Measurements from ENCODE around the gene NEDD8. TPM values are rescaled to one million over a fixed set of nuclear protein-coding genes. Genes with fewer than 3 reads are reported as not detected.

The NEDD8 gene
- total RNA-seq, 2 donors from 2014 or later: 28.7 to 77.6 TPM

DNA sequence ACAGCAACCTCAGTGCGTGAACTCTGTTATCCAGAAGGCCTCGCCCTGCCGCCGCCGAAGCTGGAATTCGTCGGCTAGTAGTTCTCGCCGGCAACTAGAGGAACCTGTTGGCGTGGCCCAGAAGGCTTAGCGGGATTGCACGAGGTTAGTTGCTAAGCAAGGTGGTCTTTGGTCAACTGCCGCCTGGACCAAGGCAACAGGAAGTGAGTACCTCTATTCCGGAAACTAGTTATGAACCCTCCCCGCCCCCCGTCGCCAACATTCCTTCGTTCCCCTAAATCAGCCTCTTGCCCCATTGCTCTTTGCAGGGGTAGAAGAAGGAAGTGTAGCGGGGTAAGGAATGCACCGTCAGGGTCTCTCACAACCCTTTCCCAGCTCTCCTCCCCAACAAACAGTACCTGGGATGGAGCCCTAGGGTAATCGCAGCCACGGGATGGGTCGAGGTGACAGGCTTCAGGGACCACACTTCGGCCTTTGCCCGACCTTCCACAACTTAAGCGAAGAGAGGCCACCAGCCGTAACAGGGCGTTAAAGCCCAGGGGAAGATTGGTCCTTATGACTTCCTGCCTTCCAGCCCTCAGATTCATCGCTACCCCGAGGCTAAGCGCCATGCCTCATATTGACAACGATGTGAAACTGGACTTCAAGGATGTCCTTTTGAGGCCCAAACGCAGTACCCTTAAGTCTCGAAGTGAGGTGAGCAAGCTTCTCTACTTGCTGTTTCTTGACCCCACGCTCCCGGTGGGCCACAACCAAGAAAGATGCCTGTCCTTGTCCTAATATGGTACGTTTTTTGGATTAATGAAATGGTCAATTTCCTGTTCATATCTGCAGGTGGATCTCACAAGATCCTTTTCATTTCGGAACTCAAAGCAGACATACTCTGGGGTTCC is 724 bp upstream of the NEDD8 start, which contains the start of gene GMPR2:
Gene GMPR2, plus strand, starts transcription at position 285 of the 893 bp plus-strand sequence. Its CDS starts 325 bp downstream, at position 610.
- Histone ChIP-seq H3K27ac (peak within 1 kb of the TSS; percentile 77 to 94 (median 84)), H3K4me1 (peaks cover 36% of the 10 kb centered on the region), H3K9me3 (no peaks in the 10 kb centered on the region), H3K4me3 (peak within 1 kb of the TSS; percentile 76 to 86), H3K36me3 (replicated peaks in 1 of 2; ENCODE audit: insufficient read depth in 1 of 2, low read depth in 2 of 2) (peaks cover 0 to 10% of the 10 kb centered on the region in 2 donors), H3K27me3 (no peaks in the 10 kb centered on the region)
- TF ChIP-seq, protein P1, sequence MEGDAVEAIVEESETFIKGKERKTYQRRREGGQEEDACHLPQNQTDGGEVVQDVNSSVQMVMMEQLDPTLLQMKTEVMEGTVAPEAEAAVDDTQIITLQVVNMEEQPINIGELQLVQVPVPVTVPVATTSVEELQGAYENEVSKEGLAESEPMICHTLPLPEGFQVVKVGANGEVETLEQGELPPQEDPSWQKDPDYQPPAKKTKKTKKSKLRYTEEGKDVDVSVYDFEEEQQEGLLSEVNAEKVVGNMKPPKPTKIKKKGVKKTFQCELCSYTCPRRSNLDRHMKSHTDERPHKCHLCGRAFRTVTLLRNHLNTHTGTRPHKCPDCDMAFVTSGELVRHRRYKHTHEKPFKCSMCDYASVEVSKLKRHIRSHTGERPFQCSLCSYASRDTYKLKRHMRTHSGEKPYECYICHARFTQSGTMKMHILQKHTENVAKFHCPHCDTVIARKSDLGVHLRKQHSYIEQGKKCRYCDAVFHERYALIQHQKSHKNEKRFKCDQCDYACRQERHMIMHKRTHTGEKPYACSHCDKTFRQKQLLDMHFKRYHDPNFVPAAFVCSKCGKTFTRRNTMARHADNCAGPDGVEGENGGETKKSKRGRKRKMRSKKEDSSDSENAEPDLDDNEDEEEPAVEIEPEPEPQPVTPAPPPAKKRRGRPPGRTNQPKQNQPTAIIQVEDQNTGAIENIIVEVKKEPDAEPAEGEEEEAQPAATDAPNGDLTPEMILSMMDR (IDR thresholded peaks at IDR 0.05): no peak
- TF ChIP-seq POLR2A (IDR thresholded peaks at IDR 0.05): peak in 2 of 3 donors; percentile 50 to 55
- DNase-seq: no peak
- intact Hi-C loops (cut with DNase I): no loop called here
- peak; percentile 48 for ATAC-seq
- 2 to 5% methylated on average over 19 to 38 of the region's 38 CpGs for WGBS, 2 donors

- Histone ChIP-seq H3K9me3 (no peaks in the 10 kb centered on the region), H3K4me1 (peaks cover 36% of the 10 kb centered on the region), H3K27ac (peak overlapping the region; percentile 77 to 94 (median 84)), H3K27me3 (no peaks in the 10 kb centered on the region), H3K4me3 (peak overlapping the region; percentile 76 to 86), H3K36me3 (replicated peaks in 1 of 2; ENCODE audit: insufficient read depth in 1 of 2, low read depth in 2 of 2) (peaks cover 0 to 2% of the 10 kb centered on the region in 2 donors)
- DNase-seq (no peak), ATAC-seq (no peak)
- intact Hi-C loops (cut with DNase I): no loop called here
- TF ChIP-seq POLR2A (IDR thresholded peaks at IDR 0.05): no peak
- TF ChIP-seq, protein P1 (IDR thresholded peaks at IDR 0.05): no peak
- WGBS, 2 donors: 7 to 9% methylated on average over 13 to 23 of the region's 23 CpGs
Observed at GRCh38 chr14:24231263-24232120, 675 bp downstream of the NEDD8 start.

DNA sequence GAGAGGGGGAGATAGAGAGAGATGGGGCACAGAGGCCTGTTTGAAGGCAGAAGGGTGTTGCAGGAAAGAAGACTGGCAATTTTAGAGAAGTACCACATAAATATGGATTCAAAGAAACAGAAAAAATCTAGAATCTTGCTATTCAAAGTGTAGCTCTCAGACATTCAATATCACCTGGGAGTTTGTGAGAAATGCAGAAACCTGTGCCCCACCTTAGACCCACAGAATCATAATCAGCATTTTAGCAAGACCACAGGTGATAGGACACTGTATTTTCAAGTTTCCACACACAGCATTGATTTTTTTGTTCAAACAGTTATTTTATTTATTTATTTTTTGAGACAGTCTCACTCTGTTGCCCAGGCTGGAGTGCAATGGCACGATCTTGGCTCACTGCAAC is 3.3 kb downstream of the NEDD8 start:
- Histone ChIP-seq H3K36me3 (replicated peaks in 1 of 2; ENCODE audit: insufficient read depth in 1 of 2, low read depth in 2 of 2) (no peaks in the 10 kb centered on the region), H3K27ac (no peak overlapping the region), H3K4me1 (peaks cover 21% of the 10 kb centered on the region), H3K4me3 (no peak overlapping the region), H3K27me3 (no peaks in the 10 kb centered on the region), H3K9me3 (no peaks in the 10 kb centered on the region)
- intact Hi-C loops (cut with DNase I): no loop called here
- TF ChIP-seq, protein P1 (IDR thresholded peaks at IDR 0.05): no peak
- TF ChIP-seq POLR2A (IDR thresholded peaks at IDR 0.05): no peak
- DNase-seq (no peak), ATAC-seq (no peak)
- 0 to 23% methylated on average over 1 of the region's 1 CpG for WGBS, 2 donors

- Histone ChIP-seq H3K4me1 (peaks cover 9% of the 10 kb centered on the region), H3K4me3 (no peak overlapping the region), H3K27me3 (no peaks in the 10 kb centered on the region), H3K9me3 (no peaks in the 10 kb centered on the region), H3K36me3 (replicated peaks in 1 of 2; ENCODE audit: insufficient read depth in 1 of 2, low read depth in 2 of 2) (no peaks in the 10 kb centered on the region), H3K27ac (no peak overlapping the region)
- DNase-seq: no peak
- ATAC-seq: no peak
- intact Hi-C loops (cut with DNase I): no loop called here
- WGBS, 2 donors: 75 to 87% methylated on average over 1 of the region's 1 CpG
- no peak for TF ChIP-seq POLR2A (IDR thresholded peaks at IDR 0.05)
- TF ChIP-seq, protein P1 (IDR thresholded peaks at IDR 0.05): no peak
Observed at GRCh38 chr14:24226473-24226872, 5.7 kb downstream of the NEDD8 start.
